A549 treated with AZD2906 at 1 μM for 4 hours (cell line): ENCODE data around the gene NIPA2. TPM values are rescaled to one million over a fixed set of nuclear protein-coding genes. Genes with fewer than 3 reads are reported as not detected.

Experiments
- total RNA-seq: library from RNA; stranded (reverse); fragments of 200-300 nt; extraction: Qiagen RNA extraction; gene quantifications from 5 replicates; pipeline ENCODE4 v1.2.3, GENCODE V29; 2022

Gene NIPA2
- total RNA-seq, result 103 to 111 TPM (median 106 TPM) in 5 replicates

DNA sequence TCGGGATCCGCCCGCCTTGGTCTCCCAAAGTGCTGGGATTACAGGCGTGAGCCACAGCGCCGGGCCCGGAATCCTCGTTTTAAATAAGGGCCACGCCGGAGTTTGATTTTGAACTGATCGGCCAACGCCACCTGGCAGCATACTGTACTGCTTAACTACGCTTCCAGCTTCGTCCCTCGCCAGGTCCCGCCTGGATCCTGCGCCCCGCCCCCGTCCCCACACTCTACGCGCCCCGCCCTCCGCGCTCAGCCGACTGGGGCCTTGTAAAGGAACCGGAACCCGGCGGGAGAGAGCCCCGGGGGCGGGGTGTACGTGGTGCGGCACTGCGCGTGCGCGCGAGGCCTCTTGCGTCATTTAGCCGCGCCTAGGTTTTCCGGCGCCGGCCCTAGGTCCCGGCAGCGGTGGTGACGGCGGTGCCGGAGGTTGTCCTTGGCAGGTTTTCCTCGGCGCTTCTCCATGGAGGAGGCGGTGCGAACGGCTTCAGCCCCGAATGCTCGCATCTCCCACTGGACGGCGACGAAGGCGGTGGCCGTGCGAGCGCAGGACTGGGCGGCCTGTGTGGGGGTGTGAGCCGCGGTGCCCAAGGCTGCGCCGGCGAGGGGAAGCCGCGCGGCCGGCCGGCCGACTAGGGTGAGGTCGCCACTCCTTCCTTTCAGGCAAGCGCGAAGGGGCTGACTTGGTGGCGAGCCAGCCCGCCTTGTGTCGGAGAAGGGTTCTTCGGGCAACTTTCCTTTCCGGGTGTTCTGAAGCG, at the start of gene NIPA2:
Gene NIPA2 (plus strand): TSS at position 375 of the 751 bp plus-strand sequence. CDS start 13,066 bp downstream, outside the sequence.

Other genes starting within 250 kb of the NIPA2 start
- 20.6 to 24.1 TPM (median 22.1 TPM) in 5 replicates for gene NIPA1, start 52.0 kb upstream of the NIPA2 start, total RNA-seq
- 75.8 to 81.7 TPM (median 81.1 TPM) in 5 replicates for gene CYFIP1, start 141.7 kb downstream of the NIPA2 start, total RNA-seq
- gene TUBGCP5, start 200.9 kb downstream of the NIPA2 start, total RNA-seq, result 20.4 to 33.9 TPM (median 24.4 TPM) in 5 replicates